Measurements from ENCODE around the gene ZSCAN23. TPM values are rescaled to one million over a fixed set of nuclear protein-coding genes. Genes with fewer than 3 reads are reported as not detected.

Gene ZSCAN23
- total and polyA plus RNA-seq, 2 of the 8 experiments (the other 6 are each of a cell fraction or from before 2014, with no cell fraction given) = 0.74 to 5.3 TPM

DNA sequence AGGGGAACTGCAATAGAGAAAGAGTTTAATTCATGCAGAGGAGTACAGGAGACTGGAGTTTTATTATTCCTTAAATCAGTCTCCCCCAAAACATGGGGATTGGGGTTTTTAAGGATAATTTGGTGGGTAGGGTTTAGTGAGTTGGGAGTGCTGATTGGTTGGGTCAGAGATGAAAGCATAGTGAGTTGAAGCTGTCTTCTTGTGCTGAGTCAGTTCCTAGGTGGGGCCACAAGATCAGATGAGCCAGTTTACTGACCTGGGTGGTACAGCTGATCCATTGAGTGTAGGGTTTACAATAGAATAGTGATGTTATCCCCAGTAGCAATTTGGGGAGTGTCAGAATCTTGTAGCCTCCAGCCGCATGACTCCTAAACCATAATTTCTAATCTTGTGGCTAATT lies 43.2 kb upstream of the ZSCAN23 start:
- Histone ChIP-seq H3K23me2 (ENCODE audit: low read depth, low read length) (peaks cover 7% of the 10 kb centered on the region), H2BK120ac (replicated peaks; ENCODE audit: low read depth, low read length) (no peak overlapping the region), H3K14ac (ENCODE audit: insufficient read length) (no peak overlapping the region), H3K4me1 (replicated peaks in 1 of 4; ENCODE audit: control insufficient read depth in 3 of 4, insufficient read depth in 4 of 4, low read length in 3 of 4) (peaks cover 0 to 6% (median 2%) of the 10 kb centered on the region in 4 experiments; a peak in 2 of 7 replicates), H2BK5ac (ENCODE audit: low read depth, low read length) (no peak overlapping the region), H3K9me3 (ENCODE audit: insufficient read depth in 2 of 2, low read depth in 1 of 2, low read length in 1 of 2) (no peaks in the 10 kb centered on the region), H3K4me2 (ENCODE audit: insufficient read depth in 1 of 2, low read depth in 2 of 2, low read length in 2 of 2) (no peak overlapping the region), H3K27ac (ENCODE audit: low read depth, low read length) (no peak overlapping the region), H3K27me3 (replicated peaks in 1 of 4; ENCODE audit: control insufficient read depth in 3 of 4, extremely low read depth in 1 of 4, insufficient read depth in 3 of 4, low read length in 3 of 4) (peaks cover 0 to 2% (median 0%) of the 10 kb centered on the region in 4 experiments; a peak in 2 of 7 replicates), H3K9ac (replicated peaks in 1 of 4; ENCODE audit: extremely low read depth in 1 of 4, low read depth in 3 of 4, low read length in 3 of 4) (no peak overlapping the region), H3K79me2 (ENCODE audit: control insufficient read depth in 1 of 2, insufficient read depth in 2 of 2, low read length in 2 of 2) (no peaks in the 10 kb centered on the region), H3K56ac (replicated peaks; ENCODE audit: insufficient read length, low read depth, low read length) (no peak overlapping the region), H2BK12ac (ENCODE audit: low read depth, low read length) (no peak overlapping the region), H2BK20ac (ENCODE audit: low read length) (no peak overlapping the region), H2AK5ac (ENCODE audit: low read depth, low read length) (no peak overlapping the region), H3K18ac (ENCODE audit: extremely low read depth, low read length) (no peak overlapping the region), H4K5ac (ENCODE audit: insufficient read length, low read depth, low read length) (no peak overlapping the region), H3K4me3 (ENCODE audit: extremely low read depth in 1 of 4, insufficient read depth in 2 of 4, low read depth in 3 of 4, low read length in 4 of 4) (no peak overlapping the region), H2AFZ (ENCODE audit: low read length) (no peak overlapping the region), H4K8ac (ENCODE audit: extremely low read depth, insufficient read depth, low read length) (no peak overlapping the region), H3K23ac (ENCODE audit: insufficient read length) (no peak overlapping the region), H3K4ac (replicated peaks; ENCODE audit: insufficient read length, low read depth, low read length) (no peak overlapping the region), H4K91ac (replicated peaks; ENCODE audit: insufficient read length, low read length) (no peak overlapping the region), H2BK15ac (ENCODE audit: low read length) (no peak overlapping the region), H4K20me1 (replicated peaks in 1 of 2; ENCODE audit: control insufficient read depth in 1 of 2, insufficient read depth in 2 of 2, low read length in 2 of 2) (no peaks in the 10 kb centered on the region), H3K79me1 (ENCODE audit: low read depth, low read length) (no peaks in the 10 kb centered on the region), H3K36me3 (ENCODE audit: control insufficient read depth in 2 of 4, insufficient read depth in 4 of 4, low read length in 3 of 4) (no peaks in the 10 kb centered on the region)
- FAIRE-seq = no peak
- ChIA-PET POLR2A (ENCODE audit: partially characterized antibody) (no interaction called here), CTCF (ENCODE audit: partially characterized antibody) (no interaction called here)
- DNase-seq (ENCODE audit: low read depth in 1 of 2, low spot score in 2 of 2) = no peak
- WGBS, 2 experiments (ENCODE audit: extremely low coverage in 1 of 2, insufficient coverage in 1 of 2, insufficient read length in 1 of 2, insufficient replicate concordance in 2 of 2, low coverage in 1 of 2, low lambda C conversion rate in 2 of 2, missing lambda C conversion rate in 1 of 2) = 95% methylated on average over 1 of the region's 1 CpG; no CpG with 5 or more reads in 1 of the 2 experiments
- TF ChIP-seq EP300 (IDR thresholded peaks at IDR 0.05; ENCODE audit: borderline replicate concordance in 1 of 2, low read depth in 2 of 2, low read length in 2 of 2) (no peak), RNF2 (IDR thresholded peaks at IDR 0.05; ENCODE audit: borderline replicate concordance, low read depth, low read length, missing control alignments, poor library complexity, severe bottlenecking) (no peak)

Measured in H1 (cell line).